HepG2 (cell line): ENCODE data around the gene KRT38. TPM values are rescaled to one million over a fixed set of nuclear protein-coding genes. Genes with fewer than 3 reads are reported as not detected.

ENCODE experiments used
- CREB1 ChIP-seq, 2 experiments: fragments of 450-650 bp in 1 of 2; IDR thresholded peaks; 2 replicates each; pipeline ENCODE4 v1.6.1; 2016 to 2017; ENCODE audit warnings: control low read depth in 1 of 2, mild to moderate bottlenecking in 1 of 2, missing compliant biosample characterization in 1 of 2, missing genetic modification characterization in 1 of 2
- CREM ChIP-seq, 2 experiments: sonication (generic) in 1 of 2; formaldehyde crosslinking in 1 of 2; IDR thresholded peaks; 2 replicates each; pipeline versions ENCODE4 v1.4.0 to v1.6.1; 2016 to 2020; ENCODE audit warnings: antibody characterized with exemption in 1 of 2, mild to moderate bottlenecking in 1 of 2, missing genetic modification reagents in 1 of 2
- HMGXB3 ChIP-seq: sonication (generic); formaldehyde crosslinking; IDR thresholded peaks from 2 replicates; pipeline ENCODE4 v1.4.0; 2020; ENCODE audit warnings: missing genetic modification reagents, borderline replicate concordance
- MED1 ChIP-seq: sonication (generic); formaldehyde crosslinking; IDR thresholded peaks from 2 replicates; pipeline ENCODE4 v1.4.0; 2020; ENCODE audit warnings: missing genetic modification reagents
- MTA1 ChIP-seq: sonication (generic); formaldehyde crosslinking; IDR thresholded peaks from 2 replicates; pipeline ENCODE4 v1.4.0; 2020; ENCODE audit warnings: missing genetic modification reagents, mild to moderate bottlenecking, borderline replicate concordance
- PHF5A ChIP-seq: IDR thresholded peaks from one replicate; pipeline ENCODE4 v1.6.1; 2018; ENCODE audit warnings: low read depth, missing genetic modification reagents; ENCODE audit not compliant: unreplicated experiment
- REL ChIP-seq: sonication (generic); formaldehyde crosslinking; conservative IDR thresholded peaks from 2 replicates; pipeline ENCODE4 v1.8.0; 2022; ENCODE audit warnings: mild to moderate bottlenecking, missing genetic modification reagents, moderate library complexity
- RXRB ChIP-seq: IDR thresholded peaks from 2 replicates; pipeline ENCODE4 v1.6.1; 2016; ENCODE audit warnings: borderline replicate concordance, missing genetic modification reagents, missing compliant biosample characterization
- SOX13 ChIP-seq, 3 experiments: fragments of 450-650 bp in 1 of 3; sonication (generic) in 1 of 3; formaldehyde crosslinking in 1 of 3; IDR thresholded peaks in 2 of 3; conservative IDR thresholded peaks in 1 of 3; 2 replicates each; pipeline versions ENCODE4 v1.5.0 to v1.6.1; 2016 to 2020; ENCODE audit warnings: antibody characterized with exemption in 1 of 3, mild to moderate bottlenecking in 1 of 3, missing compliant biosample characterization in 1 of 3, missing genetic modification reagents in 1 of 3, moderate library complexity in 1 of 3
- SRSF1 ChIP-seq: fragments of 200-400 bp; formaldehyde crosslinking; optimal IDR thresholded peaks from 2 replicates; pipeline ENCODE3; 2017; ENCODE audit warnings: mild to moderate bottlenecking, low read depth, low read length, moderate library complexity
- TCF12 ChIP-seq, 2 experiments: fragments of 450-650 bp in 1 of 2; sonication (generic) in 1 of 2; formaldehyde crosslinking in 1 of 2; IDR thresholded peaks; 2 replicates each; pipeline versions ENCODE4 v1.6.1 to v1.8.0; 2017 to 2022; ENCODE audit warnings: antibody characterized with exemption in 1 of 2, mild to moderate bottlenecking in 1 of 2, missing genetic modification reagents in 1 of 2, moderate library complexity in 1 of 2
- ZMYM2 ChIP-seq: sonication (generic); formaldehyde crosslinking; IDR thresholded peaks from 2 replicates; pipeline ENCODE4 v1.8.0; 2022; ENCODE audit warnings: mild to moderate bottlenecking, missing genetic modification reagents
- ZNF501 ChIP-seq: sonication (generic); formaldehyde crosslinking; IDR thresholded peaks from 2 replicates; pipeline ENCODE4 v1.5.1; 2020; ENCODE audit warnings: mild to moderate bottlenecking, moderate library complexity, missing genetic modification reagents
- ZNF503 ChIP-seq: sonication (generic); formaldehyde crosslinking; IDR thresholded peaks from 2 replicates; pipeline ENCODE4 v1.4.0; 2020; ENCODE audit warnings: missing genetic modification reagents
- polyA plus RNA-seq, 8 experiments: library from polyadenylated mRNA; depleted of rRNA in 3 of 8; stranded (reverse) in 7 of 8; unstranded in 1 of 8; fragments of >200 nt; fragmentation: Illumina TruSeq in 4 of 8; extraction: Trizol in 4 of 8; gene quantifications; 2 replicates each; pipeline versions ENCODE4 v1.2.1 to v1.2.3, GENCODE V29; 2011 to 2016; ENCODE audit warnings: low read depth in 4 of 8, missing spikeins in 1 of 8, mixed read lengths in 1 of 8; ENCODE audit not compliant: insufficient read depth in 1 of 8
- total RNA-seq, 5 experiments: library from RNA; depleted of rRNA; stranded (reverse); fragments of >200 nt; fragmentation: Illumina TruSeq; extraction: Trizol; gene quantifications; 2 replicates each; pipeline ENCODE4 v1.2.3, GENCODE V29; 2016; ENCODE audit warnings: low read depth in 1 of 5
- TF ChIP-seq, protein P1 (sequence below): sonication (generic); formaldehyde crosslinking; IDR thresholded peaks from 2 replicates; pipeline ENCODE4 v1.4.0; 2020; ENCODE audit warnings: missing genetic modification reagents
- TF ChIP-seq, protein P2 (sequence below): sonication (generic); formaldehyde crosslinking; IDR thresholded peaks from 2 replicates; pipeline ENCODE4; 2020; ENCODE audit warnings: missing genetic modification reagents, mild to moderate bottlenecking, borderline replicate concordance

Gene KRT38
- total and polyA plus RNA-seq, 2 of the 13 experiments (the other 11 are each of a cell fraction or from before 2014, with no cell fraction given) = not detected

DNA sequence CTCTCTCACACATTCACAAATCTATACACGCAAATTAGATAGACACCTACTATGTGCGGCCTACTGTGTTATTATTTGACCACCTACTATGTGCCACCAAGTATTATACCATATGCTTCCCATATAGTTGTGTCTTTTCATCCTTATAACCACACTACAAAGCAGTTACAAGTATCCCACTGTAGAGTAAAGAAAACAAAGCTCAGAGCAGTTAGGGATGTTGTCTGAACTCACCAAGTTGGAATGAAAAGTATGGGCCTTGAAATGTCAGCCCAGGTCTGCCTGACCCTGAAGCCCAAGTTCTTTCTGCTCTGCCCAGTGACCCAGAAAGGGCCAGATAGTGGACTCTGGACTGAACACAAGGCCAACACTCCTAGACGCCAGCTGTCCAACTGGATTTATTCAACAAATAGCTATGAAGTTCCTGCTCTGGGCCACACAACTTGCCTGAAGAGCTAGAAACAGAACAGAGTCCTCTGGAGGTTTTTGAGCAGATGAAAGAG is 24.9 kb downstream of the KRT38 start (continued):
- TF ChIP-seq ZMYM2 (CRISPR knock-in tag) = peak; percentile 78
- peak; percentile 83 for TF ChIP-seq MED1 (CRISPR knock-in tag)
- TF ChIP-seq MTA1 (CRISPR knock-in tag) = no peak
- TF ChIP-seq, protein P1, sequence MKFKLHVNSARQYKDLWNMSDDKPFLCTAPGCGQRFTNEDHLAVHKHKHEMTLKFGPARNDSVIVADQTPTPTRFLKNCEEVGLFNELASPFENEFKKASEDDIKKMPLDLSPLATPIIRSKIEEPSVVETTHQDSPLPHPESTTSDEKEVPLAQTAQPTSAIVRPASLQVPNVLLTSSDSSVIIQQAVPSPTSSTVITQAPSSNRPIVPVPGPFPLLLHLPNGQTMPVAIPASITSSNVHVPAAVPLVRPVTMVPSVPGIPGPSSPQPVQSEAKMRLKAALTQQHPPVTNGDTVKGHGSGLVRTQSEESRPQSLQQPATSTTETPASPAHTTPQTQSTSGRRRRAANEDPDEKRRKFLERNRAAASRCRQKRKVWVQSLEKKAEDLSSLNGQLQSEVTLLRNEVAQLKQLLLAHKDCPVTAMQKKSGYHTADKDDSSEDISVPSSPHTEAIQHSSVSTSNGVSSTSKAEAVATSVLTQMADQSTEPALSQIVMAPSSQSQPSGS (CRISPR knock-in tag) = peak; percentile 84; the same call in 1 of the 2 replicates
- TF ChIP-seq TCF12 (IDR thresholded peaks at IDR 0.05) = no peak
- TF ChIP-seq TCF12 (CRISPR knock-in tag; IDR thresholded peaks at IDR 0.05) = peak; percentile 67; the same call in 1 of the 2 replicates
- TF ChIP-seq REL (CRISPR knock-in tag) = no peak
- TF ChIP-seq RXRB (CRISPR knock-in tag) = peak; percentile 90
- peak; percentile 39; the same call in 1 of the 2 replicates for TF ChIP-seq HMGXB3 (CRISPR knock-in tag)
- TF ChIP-seq ZNF501 = peak; percentile 41
- TF ChIP-seq PHF5A (CRISPR knock-in tag) = peak; percentile 57
- 0 out of 2 replicates have a peak, but pooled peaks have one; percentile 48 for TF ChIP-seq ZNF503
- peak; percentile 47 for TF ChIP-seq CREM (IDR thresholded peaks at IDR 0.05)
- no peak for TF ChIP-seq CREM (CRISPR knock-in tag; IDR thresholded peaks at IDR 0.05)
- no peak for TF ChIP-seq CREB1 (IDR thresholded peaks at IDR 0.05)
- no peak; the same call in 1 of the 2 replicates for TF ChIP-seq CREB1 (CRISPR knock-in tag; IDR thresholded peaks at IDR 0.05)
- TF ChIP-seq SRSF1 = no peak
- TF ChIP-seq, protein P2, sequence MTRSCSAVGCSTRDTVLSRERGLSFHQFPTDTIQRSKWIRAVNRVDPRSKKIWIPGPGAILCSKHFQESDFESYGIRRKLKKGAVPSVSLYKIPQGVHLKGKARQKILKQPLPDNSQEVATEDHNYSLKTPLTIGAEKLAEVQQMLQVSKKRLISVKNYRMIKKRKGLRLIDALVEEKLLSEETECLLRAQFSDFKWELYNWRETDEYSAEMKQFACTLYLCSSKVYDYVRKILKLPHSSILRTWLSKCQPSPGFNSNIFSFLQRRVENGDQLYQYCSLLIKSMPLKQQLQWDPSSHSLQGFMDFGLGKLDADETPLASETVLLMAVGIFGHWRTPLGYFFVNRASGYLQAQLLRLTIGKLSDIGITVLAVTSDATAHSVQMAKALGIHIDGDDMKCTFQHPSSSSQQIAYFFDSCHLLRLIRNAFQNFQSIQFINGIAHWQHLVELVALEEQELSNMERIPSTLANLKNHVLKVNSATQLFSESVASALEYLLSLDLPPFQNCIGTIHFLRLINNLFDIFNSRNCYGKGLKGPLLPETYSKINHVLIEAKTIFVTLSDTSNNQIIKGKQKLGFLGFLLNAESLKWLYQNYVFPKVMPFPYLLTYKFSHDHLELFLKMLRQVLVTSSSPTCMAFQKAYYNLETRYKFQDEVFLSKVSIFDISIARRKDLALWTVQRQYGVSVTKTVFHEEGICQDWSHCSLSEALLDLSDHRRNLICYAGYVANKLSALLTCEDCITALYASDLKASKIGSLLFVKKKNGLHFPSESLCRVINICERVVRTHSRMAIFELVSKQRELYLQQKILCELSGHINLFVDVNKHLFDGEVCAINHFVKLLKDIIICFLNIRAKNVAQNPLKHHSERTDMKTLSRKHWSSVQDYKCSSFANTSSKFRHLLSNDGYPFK (CRISPR knock-in tag) = no peak
- no peak for TF ChIP-seq SOX13 (IDR thresholded peaks at IDR 0.05)
- TF ChIP-seq SOX13 (CRISPR knock-in tag; conservative IDR thresholded peaks at IDR 0.05 in 1 of 2, IDR thresholded peaks at IDR 0.05 in 1 of 2) = peak in 1 of 2 experiments; percentile 78; a peak in 2 of 4 replicates
